GM23338 (cell line): ENCODE data around the gene CAND1.

ENCODE experiments used
- CREB1 ChIP-seq: fragments of 250-450 bp; sonication (Bioruptor Pico); IDR thresholded peaks from 2 replicates; pipeline ENCODE4 v1.5.0; 2020; ENCODE audit warnings: low read depth, mild to moderate bottlenecking, moderate library complexity
- CTCF ChIP-seq, 2 experiments: fragments of 200-600 bp in 1 of 2; sonication (generic) in 1 of 2; conservative IDR thresholded peaks; 2 replicates each; pipeline versions ENCODE4 v1.5.1 to v1.6.1; 2016 to 2017; ENCODE audit warnings: antibody characterized with exemption in 2 of 2, low read depth in 2 of 2, mild to moderate bottlenecking in 2 of 2, moderate library complexity in 1 of 2
- EZH2 ChIP-seq: fragments of 200-600 bp; sonication (generic); IDR thresholded peaks from one replicate; pipeline ENCODE4 v1.8.0; 2017; ENCODE audit warnings: antibody characterized with exemption, mild to moderate bottlenecking, low read depth; ENCODE audit not compliant: unreplicated experiment
- EZH2phosphoT487 ChIP-seq: fragments of 200-600 bp; sonication (generic); IDR thresholded peaks from one replicate; pipeline ENCODE4 v1.8.1; 2018; ENCODE audit warnings: antibody characterized with exemption; ENCODE audit not compliant: unreplicated experiment
- NANOG ChIP-seq: IDR thresholded peaks from 2 replicates; pipeline ENCODE4 v1.6.1; 2016; ENCODE audit warnings: antibody characterized with exemption, borderline replicate concordance
- REST ChIP-seq: IDR thresholded peaks from one replicate; pipeline ENCODE4 v1.6.1; 2018; ENCODE audit warnings: antibody characterized with exemption; ENCODE audit not compliant: unreplicated experiment

DNA sequence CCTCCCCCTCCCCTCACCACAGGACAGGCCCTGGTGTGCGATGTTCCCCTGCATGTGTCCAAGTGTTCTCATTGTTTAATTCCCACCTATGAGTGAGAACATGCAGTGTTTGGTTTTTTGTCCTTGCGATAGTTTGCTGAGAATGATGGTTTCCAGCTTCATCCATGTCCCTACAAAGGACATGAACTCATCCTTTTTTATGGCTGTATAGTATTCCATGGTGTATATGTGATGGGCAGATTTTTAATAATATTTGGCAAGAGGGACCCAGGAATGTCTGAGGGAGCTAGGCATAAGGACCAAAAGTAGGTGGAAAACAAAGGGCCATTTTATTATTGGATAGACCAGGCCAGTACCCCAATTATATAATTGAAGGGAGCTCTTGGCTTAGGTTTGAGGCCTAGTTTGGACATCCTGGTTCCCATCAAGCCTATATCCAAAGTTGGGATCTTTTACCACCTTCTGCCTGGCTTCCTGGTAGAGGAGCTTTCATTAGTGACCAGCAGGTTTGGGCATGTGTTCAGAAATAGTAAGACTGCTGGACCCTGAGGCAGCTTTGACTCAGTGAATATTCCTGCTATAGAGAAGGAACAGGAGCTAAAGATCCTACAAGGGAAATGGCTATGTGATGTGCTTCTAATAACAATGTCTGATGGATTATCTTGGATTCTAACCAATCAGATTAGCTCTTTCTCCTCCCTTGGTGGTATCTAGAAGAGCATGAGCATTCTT is 76.0 kb downstream of the CAND1 start:
- TF ChIP-seq CTCF (conservative IDR thresholded peaks at IDR 0.05; ENCODE audit: low read depth in 2 of 2): no peak
- TF ChIP-seq NANOG: no peak
- TF ChIP-seq CREB1: no peak
- no peak for TF ChIP-seq EZH2
- no peak for TF ChIP-seq REST
- no peak for TF ChIP-seq EZH2phosphoT487
